HG02763 (cell line): Measurements from ENCODE around the gene TAPBP.
"Not testable (repeated sequence)": the region's sequence is repeated elsewhere in the genome, so short reads cannot be mapped to it uniquely, and the experiment has no call there.

ENCODE experiments used
- ATAC-seq: cut with Tn5 transposase; IDR thresholded peaks from one replicate; pipeline ENCODE4 v1.9.1; 2021; ENCODE audit warnings: mild to moderate bottlenecking, moderate library complexity; ENCODE audit not compliant: unreplicated experiment

Gene TAPBP

GRCh38 chr6:33297956-33298772 is 15.7 kb downstream of the TAPBP start:
- ATAC-seq: no peak

DNA sequence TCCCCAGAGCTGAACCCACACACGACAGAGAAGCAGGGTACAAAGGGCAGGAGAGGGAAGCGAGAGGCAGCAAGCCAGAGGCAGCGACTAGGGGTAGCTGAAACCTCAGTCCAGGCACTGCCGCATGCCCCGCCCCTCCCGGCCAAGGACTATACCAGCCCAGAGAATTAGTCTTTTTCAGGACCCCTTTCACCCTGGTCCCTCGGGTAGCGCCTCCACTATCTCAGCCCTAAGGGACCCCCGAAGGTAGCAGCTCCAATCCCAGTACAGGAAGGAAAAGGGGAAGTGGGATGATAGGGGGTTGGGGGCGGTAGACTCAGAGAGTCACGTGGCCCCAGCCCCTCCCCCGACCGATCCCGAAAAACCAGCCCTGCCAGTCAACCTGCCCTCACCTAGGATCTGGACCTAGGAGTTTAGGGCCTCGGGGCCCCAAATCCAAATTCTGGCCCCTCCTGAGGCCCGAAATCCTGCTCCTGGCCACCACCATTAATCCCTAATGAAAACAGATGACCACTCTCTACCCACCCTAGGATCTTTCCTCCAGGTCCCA is 16.4 kb downstream of the TAPBP start:
- ATAC-seq: no peak

- no peak for ATAC-seq
Measured at GRCh38 chr6:33296797-33297405, 17.0 kb downstream of the TAPBP start.

DNA sequence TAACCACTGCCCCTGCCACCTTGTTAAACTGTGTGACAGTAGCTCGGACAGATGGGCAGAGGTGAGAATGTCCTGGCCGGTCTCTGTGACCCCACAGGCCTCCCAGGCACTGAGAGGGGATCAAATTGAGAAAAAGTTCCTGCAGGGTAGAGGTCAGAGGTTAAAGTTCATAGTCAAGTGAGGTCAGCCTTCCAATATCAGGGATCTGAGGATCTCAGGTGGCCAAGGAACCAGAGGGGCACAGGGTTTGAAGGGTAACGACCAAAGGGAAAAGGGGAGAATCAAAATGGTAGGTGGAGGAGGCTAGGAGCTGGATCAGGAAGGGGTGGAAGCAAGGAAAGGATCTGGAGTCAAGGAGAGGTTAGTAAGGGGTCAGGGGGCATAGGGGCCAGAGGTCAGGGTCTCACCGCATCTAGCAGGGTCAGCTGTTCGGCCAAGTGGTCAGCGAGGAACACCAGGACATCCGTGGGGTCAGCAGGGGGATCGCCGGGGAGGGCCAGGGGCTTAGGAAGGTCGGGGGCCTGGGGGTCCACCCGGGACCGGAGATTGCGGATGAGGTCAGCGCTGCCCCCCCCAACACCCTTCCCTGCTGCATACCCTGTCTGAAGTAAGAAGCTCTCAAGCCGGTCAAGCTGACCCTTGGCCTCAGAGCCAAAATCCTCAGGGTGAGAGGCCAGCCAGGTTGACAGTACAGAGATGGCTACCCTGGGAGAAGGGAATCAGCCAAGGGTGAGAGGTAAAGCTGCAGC is 18.1 kb downstream of the TAPBP start:
- no peak for ATAC-seq

DNA sequence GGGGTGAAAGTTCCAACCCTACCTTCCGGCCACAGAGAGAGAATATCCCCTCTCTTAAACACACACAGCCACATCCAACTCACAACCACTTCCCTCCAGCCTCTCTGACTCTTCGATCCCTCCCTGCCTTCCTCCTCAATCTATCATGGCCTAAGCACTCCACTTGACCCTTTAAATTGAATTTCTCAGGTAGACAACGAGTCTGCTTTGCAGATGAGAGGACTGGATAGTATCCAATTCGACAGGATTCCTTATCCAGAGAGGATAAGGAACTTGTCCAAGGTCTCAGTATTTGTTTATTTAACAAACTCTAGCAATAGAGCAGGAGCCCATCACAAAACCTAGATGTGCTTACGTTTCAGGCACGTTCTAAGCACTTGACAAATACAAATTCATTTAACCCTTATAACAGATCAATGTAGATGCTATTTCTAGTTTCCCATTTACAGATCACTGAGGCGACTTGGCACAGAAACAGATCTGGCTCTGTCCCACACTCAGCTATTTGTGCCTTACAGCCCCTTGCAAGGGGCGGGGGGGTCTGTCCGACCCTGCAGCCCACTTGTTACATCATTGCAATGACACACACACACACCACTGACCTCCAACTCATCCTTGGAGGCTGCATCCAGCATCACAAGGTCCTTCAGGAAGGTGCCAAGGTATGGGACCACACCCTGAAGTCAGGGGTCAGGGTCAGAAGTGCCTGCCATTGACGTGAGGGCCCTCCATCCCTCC is 19.6 kb downstream of the TAPBP start:
- no peak for ATAC-seq

GRCh38 chr6:33292996-33293682 is 20.7 kb downstream of the TAPBP start:
- no peak for ATAC-seq

- no peak for ATAC-seq
Measured at GRCh38 chr6:33290459-33290858, 23.4 kb downstream of the TAPBP start.

GRCh38 chr6:33289784-33290315 is 24.0 kb downstream of the TAPBP start:
- peak; percentile 12 for ATAC-seq

- ATAC-seq: peak; percentile 77
Measured at GRCh38 chr6:33288921-33289783, 24.7 kb downstream of the TAPBP start, which contains the start of the genes PFDN6 and WDR46. Gene PFDN6, plus strand, starts transcription at chr6:33289601. Its CDS starts 256 bp downstream, at chr6:33289857. Gene WDR46, minus strand, starts transcription at chr6:33289239. Its CDS starts 69 bp downstream, at chr6:33289170.

- no peak for ATAC-seq
Measured at GRCh38 chr6:33288141-33288920, 25.5 kb downstream of the TAPBP start.

GRCh38 chr6:33286946-33287914 is 26.6 kb downstream of the TAPBP start:
- no peak for ATAC-seq

DNA sequence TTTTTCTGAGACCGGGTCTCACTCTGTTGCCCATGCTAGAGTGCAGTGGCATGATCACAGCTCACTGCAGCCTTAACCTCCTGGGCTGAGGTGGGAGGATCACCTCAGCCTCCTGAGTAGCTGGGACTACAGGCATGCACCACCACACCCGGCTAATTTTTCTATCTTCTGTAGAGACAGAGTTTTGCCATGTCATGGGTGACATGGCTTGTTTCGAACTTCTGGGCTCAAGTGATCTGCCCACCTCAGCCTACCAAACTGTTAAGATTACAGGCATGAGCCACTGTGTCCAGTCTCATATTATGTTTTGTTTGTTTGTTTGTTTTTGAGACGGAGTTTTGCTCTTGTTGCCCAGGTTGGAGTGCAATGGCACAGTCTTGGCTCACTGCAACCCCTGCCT is 28.7 kb downstream of the TAPBP start:
- ATAC-seq: not testable (repeated sequence)

- no peak for ATAC-seq
Measured at GRCh38 chr6:33280539-33280938, 33.3 kb downstream of the TAPBP start.

DNA sequence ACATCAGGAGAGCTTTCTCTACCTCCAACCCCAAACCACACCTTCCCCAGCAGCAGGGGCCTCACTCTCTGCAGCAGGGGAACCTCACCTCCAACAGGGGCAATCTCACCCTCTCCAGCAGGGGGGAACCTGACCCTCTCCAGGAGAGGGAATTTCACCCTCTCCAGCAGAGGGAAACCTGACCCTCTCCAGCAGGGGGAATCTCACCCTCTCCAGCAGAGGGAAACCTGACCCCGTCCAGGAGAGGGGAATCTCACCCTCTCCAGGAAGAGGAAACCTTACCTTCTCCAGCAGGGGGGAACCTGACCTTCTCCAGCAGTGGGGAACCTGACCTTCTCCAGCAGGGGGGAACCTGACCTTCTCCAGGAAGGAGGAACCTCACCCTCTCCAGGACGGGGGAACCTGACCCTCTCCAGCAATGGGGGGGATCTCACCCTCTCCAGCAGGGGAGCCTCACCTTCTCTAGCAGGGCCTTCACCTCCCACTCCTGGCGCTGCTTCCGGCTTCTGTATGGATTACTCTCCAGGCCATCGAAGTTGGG is 33.8 kb downstream of the TAPBP start:
- no peak for ATAC-seq

DNA sequence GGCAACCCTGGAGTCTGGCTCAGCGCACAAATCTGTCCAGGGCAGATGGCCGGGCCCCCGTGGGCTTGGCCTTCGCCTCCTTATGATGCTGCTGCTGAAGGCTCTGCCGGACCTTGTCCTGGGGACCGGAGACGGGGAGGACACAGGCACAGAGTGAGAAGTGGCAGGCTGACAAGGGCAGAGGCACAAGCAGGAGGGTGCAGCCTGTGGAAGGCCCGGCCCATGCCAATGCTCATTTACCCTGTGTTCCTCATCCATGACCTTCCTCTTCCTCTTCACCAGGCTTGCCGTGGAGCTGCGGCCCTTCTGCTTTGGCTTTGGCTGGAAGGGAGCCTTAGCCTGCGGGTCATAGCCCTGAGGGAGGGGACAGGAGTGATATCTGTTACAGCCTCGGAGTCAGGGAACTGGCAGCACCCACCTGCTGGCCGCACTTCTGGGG is 34.6 kb downstream of the TAPBP start:
- ATAC-seq: no peak

DNA sequence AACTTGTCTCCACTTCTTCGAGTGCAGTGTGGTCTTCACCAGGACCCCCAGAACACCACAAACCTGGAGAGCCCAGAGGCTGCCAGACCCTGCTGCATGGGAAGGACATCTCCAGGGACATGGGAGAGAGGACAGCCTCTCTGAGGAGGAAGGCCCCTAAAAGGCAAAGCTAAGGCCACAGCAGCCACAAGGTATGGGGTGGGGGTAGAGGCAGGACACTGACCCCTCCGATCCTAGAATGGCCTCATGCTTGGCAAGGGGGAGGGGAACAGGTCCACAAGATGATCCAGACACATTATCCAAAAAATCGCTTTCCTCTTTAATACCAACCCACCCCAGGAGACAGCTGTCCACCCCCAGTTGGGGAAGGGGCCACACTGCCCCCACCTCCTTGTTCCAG is 35.1 kb downstream of the TAPBP start:
- ATAC-seq: no peak

GRCh38 chr6:33278392-33278741 is 35.5 kb downstream of the TAPBP start:
- ATAC-seq: no peak
